ENCODE measurements around the gene ZNF497.
A peak's percentile ranks its signal among the peaks of the same experiment; 100 is the strongest.

The ZNF497 gene

GRCh38 chr19:58305065-58305931 is 57.3 kb downstream of the ZNF497 start, which contains the start of gene ERVK3-1:
ERVK3-1 (plus strand) TSS chr19:58305377; CDS start chr19:58312169, 6,792 bp downstream.
- peak within 1 kb of the TSS; percentile 92 for H3K27ac ChIP-seq
- no peak for TF ChIP-seq CTCF (conservative IDR thresholded peaks at IDR 0.05)

- H3K27ac ChIP-seq: peak overlapping the region; percentile 92
- no peak for TF ChIP-seq CTCF (conservative IDR thresholded peaks at IDR 0.05)
These were observed 57.8 kb downstream of the ZNF497 start for GRCh38 chr19:58304748-58305064.
